ENCODE results near the gene HDAC5.
"Not testable (repeated sequence)": the region's sequence is repeated elsewhere in the genome, so short reads cannot be mapped to it uniquely, and the experiment has no call there.

Gene HDAC5

GRCh38 chr17:44123356-44124117 is at the start of gene HDAC5:
Gene HDAC5 (minus strand): TSS chr17:44123641. CDS start chr17:44117515, 6,126 bp downstream.
- DNase-seq: peak; percentile 91 to 98 (median 94)

GRCh38 chr17:44171931-44172455 is 48.6 kb upstream of the HDAC5 start:
- no peak for DNase-seq

GRCh38 chr17:44170499-44171201 is 47.2 kb upstream of the HDAC5 start, which contains the start of gene ASB16:
Gene ASB16 (plus strand): TSS chr17:44170704. CDS start chr17:44170790, 86 bp downstream.
- peak in 2 of 14 donors; percentile 9 to 88 for DNase-seq

- no peak for DNase-seq
Measured at GRCh38 chr17:44170135-44170498, 46.7 kb upstream of the HDAC5 start.

- DNase-seq: no peak
Measured at GRCh38 chr17:44167181-44167861, 43.9 kb upstream of the HDAC5 start.

GRCh38 chr17:44164476-44164875 is 41.0 kb upstream of the HDAC5 start:
- no peak for DNase-seq

GRCh38 chr17:44159519-44160210 is 36.2 kb upstream of the HDAC5 start:
- no peak for DNase-seq

- DNase-seq: no peak
Measured at GRCh38 chr17:44155488-44155887, 32.0 kb upstream of the HDAC5 start.

GRCh38 chr17:44152875-44153274 is 29.4 kb upstream of the HDAC5 start:
- no peak for DNase-seq

GRCh38 chr17:44149750-44150329 is 26.4 kb upstream of the HDAC5 start:
- no peak for DNase-seq

- not testable (repeated sequence) for DNase-seq
Measured at GRCh38 chr17:44149066-44149465, 25.6 kb upstream of the HDAC5 start.

GRCh38 chr17:44147812-44148211 is 24.4 kb upstream of the HDAC5 start:
- DNase-seq: no peak

- DNase-seq: no peak
Measured at GRCh38 chr17:44146375-44147346, 23.2 kb upstream of the HDAC5 start.

- DNase-seq: no peak
Measured at GRCh38 chr17:44144966-44145739, 21.7 kb upstream of the HDAC5 start.

- DNase-seq: not testable (repeated sequence)
Measured at GRCh38 chr17:44143921-44144320, 20.5 kb upstream of the HDAC5 start.

GRCh38 chr17:44137891-44138709 is 14.7 kb upstream of the HDAC5 start:
- DNase-seq: peak in 5 of 14 donors; percentile 12 to 92 (median 40)

GRCh38 chr17:44134752-44135568 is 11.5 kb upstream of the HDAC5 start:
- no peak for DNase-seq

GRCh38 chr17:44133918-44134476 is 10.6 kb upstream of the HDAC5 start:
- no peak for DNase-seq

All from C1 segment of cervical spinal cord (tissue), 14 donors.